Colonic mucosa (tissue), 4 donors: ENCODE measurements around the gene EFR3B. TPM values are rescaled to one million over a fixed set of nuclear protein-coding genes. Genes with fewer than 3 reads are reported as not detected.

Source experiments
- DNase-seq: peaks from one replicate; pipeline ENCODE4 v3.0.0-alpha.2; 2020
- H3K27ac ChIP-seq: fragments of 200-600 bp; one replicate; pipeline ENCODE4 v1.8.0; 2021
- H3K27me3 ChIP-seq: fragments of 200-600 bp; one replicate; pipeline ENCODE4 v1.8.0; 2021
- H3K36me3 ChIP-seq: fragments of 200-600 bp; one replicate; pipeline ENCODE4 v1.8.0; 2021
- H3K4me1 ChIP-seq: fragments of 200-600 bp; one replicate; pipeline ENCODE4 v1.8.0; 2021; ENCODE audit warnings: mild to moderate bottlenecking
- H3K4me3 ChIP-seq: fragments of 200-600 bp; one replicate; pipeline ENCODE4 v1.8.0; 2021
- H3K9ac ChIP-seq, 2 donors: one replicate each; pipeline ENCODE4 v1.7.0; 2013; ENCODE audit warnings: control low read depth in 2 of 2, low read depth in 2 of 2, low read length in 2 of 2
- H3K9me3 ChIP-seq: fragments of 200-600 bp; one replicate; pipeline ENCODE4 v1.8.0; 2021
- intact Hi-C: fragments of 100-400 bp; cut with DNase I; formaldehyde crosslinking; loops from one replicate; pipeline ENCODE4 v1.14.1; 2022
- total RNA-seq, 2 donors: library from RNA; stranded (reverse); fragmentation: NEBNext Ultra II Directional in 1 of 2; extraction: Animal tissue kit (Norgen Biotek cat#: 25700) in 1 of 2; gene quantifications; one replicate each; pipeline ENCODE4 v1.2.1, GENCODE V29; 2021
- TF ChIP-seq, protein P1 (sequence below): fragments of 200-600 bp; IDR thresholded peaks from one replicate; pipeline ENCODE4 v1.8.0; 2022; ENCODE audit warnings: antibody characterized with exemption, mild to moderate bottlenecking
- donor health status: healthy.
- donor health status: DM: no; HTN: no; CAD: no.
- donor health status: DM: no; HTN: no; CAD: no.

EFR3B gene
- total RNA-seq, 2 donors from 2014 or later = 1.7 to 1.8 TPM

DNA sequence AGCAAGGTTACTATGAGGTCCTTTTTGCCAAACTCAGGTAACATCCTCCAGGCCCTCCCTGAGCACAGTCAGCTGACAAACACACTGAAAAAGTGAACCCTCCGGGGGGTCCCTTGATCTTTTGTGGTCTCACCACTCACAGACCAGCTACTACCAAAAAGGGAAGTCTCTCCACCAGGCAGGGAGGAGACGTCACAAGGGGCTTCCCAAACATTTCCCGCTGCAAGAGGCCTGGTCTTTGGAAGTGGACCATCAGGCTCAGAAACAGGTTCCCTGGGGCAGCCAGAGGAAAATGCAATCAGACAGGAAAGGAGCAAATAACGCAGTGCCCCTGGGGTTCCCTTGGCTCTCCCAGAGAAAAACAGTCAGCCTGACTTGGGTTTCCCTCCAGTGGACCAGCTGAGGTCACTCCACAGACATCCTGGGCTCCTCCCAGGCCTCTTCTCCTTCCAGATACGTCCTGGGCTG, 165.2 kb downstream of the EFR3B start:
- no peak overlapping the region for H3K27ac ChIP-seq
- TF ChIP-seq, protein P1, sequence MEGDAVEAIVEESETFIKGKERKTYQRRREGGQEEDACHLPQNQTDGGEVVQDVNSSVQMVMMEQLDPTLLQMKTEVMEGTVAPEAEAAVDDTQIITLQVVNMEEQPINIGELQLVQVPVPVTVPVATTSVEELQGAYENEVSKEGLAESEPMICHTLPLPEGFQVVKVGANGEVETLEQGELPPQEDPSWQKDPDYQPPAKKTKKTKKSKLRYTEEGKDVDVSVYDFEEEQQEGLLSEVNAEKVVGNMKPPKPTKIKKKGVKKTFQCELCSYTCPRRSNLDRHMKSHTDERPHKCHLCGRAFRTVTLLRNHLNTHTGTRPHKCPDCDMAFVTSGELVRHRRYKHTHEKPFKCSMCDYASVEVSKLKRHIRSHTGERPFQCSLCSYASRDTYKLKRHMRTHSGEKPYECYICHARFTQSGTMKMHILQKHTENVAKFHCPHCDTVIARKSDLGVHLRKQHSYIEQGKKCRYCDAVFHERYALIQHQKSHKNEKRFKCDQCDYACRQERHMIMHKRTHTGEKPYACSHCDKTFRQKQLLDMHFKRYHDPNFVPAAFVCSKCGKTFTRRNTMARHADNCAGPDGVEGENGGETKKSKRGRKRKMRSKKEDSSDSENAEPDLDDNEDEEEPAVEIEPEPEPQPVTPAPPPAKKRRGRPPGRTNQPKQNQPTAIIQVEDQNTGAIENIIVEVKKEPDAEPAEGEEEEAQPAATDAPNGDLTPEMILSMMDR = no peak
- no peaks in the 10 kb centered on the region for H3K4me1 ChIP-seq
- intact Hi-C loops = no loop called here
- H3K9ac ChIP-seq = no peak overlapping the region
- no peaks in the 10 kb centered on the region for H3K9me3 ChIP-seq
- H3K36me3 ChIP-seq = no peaks in the 10 kb centered on the region
- no peaks in the 10 kb centered on the region for H3K27me3 ChIP-seq
- DNase-seq = no peak
- no peak overlapping the region for H3K4me3 ChIP-seq

Other genes with a start within 250 kb of the EFR3B start
- 10 to 100 TPM; 38.2 to 47.6 TPM for gene PTRHD1, start 248.7 kb upstream of the EFR3B start, total RNA-seq
- 10 to 100 TPM in 1 of 2 donors, 1 to 10 TPM in 1; 6.8 to 26.8 TPM for gene CENPO, start 248.7 kb upstream of the EFR3B start, total RNA-seq
- 10 to 100 TPM; 25.2 to 33.7 TPM for gene ADCY3, start 121.8 kb upstream of the EFR3B start, total RNA-seq
- gene DNAJC27, start 70.1 kb upstream of the EFR3B start, total RNA-seq = 1 to 10 TPM; 3.4 to 3.9 TPM
- gene POMC, start 126.5 kb downstream of the EFR3B start, total RNA-seq = 1 to 10 TPM in 1 of 2 donors, under 1 TPM in 1; 0.53 to 1.8 TPM